ENCODE results near the gene GDF10.

Gene GDF10
- long read RNA-seq: 0 reads

DNA sequence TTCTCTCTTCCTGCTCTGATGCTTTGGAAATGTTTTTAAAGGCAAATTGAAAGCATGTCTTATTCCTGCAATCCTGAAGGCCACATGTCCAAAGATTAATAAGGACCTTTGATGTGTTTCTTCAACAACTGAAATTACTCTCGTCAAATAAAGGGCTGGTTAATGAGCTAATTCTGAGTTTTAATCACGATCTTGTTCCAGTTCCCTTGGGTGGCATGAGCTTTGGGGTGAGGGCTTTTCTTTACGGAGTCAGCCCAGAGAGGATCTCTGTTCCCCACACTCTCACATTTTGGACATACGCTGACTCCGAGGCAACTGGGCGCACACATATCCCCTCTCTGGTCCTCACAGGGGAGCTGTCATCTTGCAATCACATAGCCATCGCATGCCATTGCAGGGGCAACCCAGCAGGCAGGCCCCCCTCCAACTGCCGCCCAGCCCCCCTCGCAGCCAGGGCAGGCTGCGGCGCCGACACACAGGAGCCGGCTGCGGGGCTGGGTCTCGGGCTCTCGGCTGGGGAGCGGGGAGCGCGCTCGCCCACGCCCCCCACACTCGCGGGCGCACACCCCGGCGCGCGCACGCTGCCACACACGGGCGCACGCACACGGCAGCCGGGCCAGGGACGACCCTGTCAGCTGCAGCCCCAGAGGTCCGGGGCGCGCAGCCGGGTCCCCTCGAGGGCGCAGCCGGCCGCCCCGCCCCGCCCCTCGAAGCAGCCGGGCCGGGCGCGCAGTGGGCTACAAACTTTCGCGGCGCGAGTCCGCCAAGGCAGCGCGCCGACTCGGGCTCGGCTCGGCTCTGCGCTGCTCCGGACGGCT, at the start of gene GDF10:
TSS of gene GDF10 (plus strand) at position 587 of the 818 bp plus-strand sequence. CDS start 455 bp downstream, outside the sequence.
- TF ChIP-seq SPI1 (IDR thresholded peaks at IDR 0.05; ENCODE audit: borderline replicate concordance, low read depth) (no peak), CTCF (IDR thresholded peaks at IDR 0.05; ENCODE audit: insufficient read depth, low read length) (no peak), POLR2AphosphoS5 (IDR thresholded peaks at IDR 0.05; ENCODE audit: low read depth) (no peak), GABPA (IDR thresholded peaks at IDR 0.05; ENCODE audit: low read depth) (no peak)
- TF ChIP-seq, protein P1, sequence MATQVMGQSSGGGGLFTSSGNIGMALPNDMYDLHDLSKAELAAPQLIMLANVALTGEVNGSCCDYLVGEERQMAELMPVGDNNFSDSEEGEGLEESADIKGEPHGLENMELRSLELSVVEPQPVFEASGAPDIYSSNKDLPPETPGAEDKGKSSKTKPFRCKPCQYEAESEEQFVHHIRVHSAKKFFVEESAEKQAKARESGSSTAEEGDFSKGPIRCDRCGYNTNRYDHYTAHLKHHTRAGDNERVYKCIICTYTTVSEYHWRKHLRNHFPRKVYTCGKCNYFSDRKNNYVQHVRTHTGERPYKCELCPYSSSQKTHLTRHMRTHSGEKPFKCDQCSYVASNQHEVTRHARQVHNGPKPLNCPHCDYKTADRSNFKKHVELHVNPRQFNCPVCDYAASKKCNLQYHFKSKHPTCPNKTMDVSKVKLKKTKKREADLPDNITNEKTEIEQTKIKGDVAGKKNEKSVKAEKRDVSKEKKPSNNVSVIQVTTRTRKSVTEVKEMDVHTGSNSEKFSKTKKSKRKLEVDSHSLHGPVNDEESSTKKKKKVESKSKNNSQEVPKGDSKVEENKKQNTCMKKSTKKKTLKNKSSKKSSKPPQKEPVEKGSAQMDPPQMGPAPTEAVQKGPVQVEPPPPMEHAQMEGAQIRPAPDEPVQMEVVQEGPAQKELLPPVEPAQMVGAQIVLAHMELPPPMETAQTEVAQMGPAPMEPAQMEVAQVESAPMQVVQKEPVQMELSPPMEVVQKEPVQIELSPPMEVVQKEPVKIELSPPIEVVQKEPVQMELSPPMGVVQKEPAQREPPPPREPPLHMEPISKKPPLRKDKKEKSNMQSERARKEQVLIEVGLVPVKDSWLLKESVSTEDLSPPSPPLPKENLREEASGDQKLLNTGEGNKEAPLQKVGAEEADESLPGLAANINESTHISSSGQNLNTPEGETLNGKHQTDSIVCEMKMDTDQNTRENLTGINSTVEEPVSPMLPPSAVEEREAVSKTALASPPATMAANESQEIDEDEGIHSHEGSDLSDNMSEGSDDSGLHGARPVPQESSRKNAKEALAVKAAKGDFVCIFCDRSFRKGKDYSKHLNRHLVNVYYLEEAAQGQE (IDR thresholded peaks at IDR 0.05; ENCODE audit: insufficient replicate concordance, low read depth): no peak
- no peak for DNase-seq (ENCODE audit: low read depth in 1 of 2, low spot score in 1 of 2)
- Histone ChIP-seq H3K27me3 (ENCODE audit: insufficient read depth, poor library complexity, severe bottlenecking) (peaks cover 39% of the 10 kb centered on the region), H3K4me3 (replicated peaks; ENCODE audit: insufficient read depth, low read length) (no peak within 1 kb of the TSS), H3K27ac (replicated peaks) (no peak within 1 kb of the TSS)

- H3K27me3 ChIP-seq (ENCODE audit: insufficient read depth, poor library complexity, severe bottlenecking): no peaks in the 10 kb centered on the region
- no peak overlapping the region for H3K27ac ChIP-seq (replicated peaks)
- TF ChIP-seq POLR2AphosphoS5 (IDR thresholded peaks at IDR 0.05; ENCODE audit: low read depth): no peak
- no peak for TF ChIP-seq GABPA (IDR thresholded peaks at IDR 0.05; ENCODE audit: low read depth)
- TF ChIP-seq, protein P1 (IDR thresholded peaks at IDR 0.05; ENCODE audit: insufficient replicate concordance, low read depth): no peak
- no peak for TF ChIP-seq CTCF (IDR thresholded peaks at IDR 0.05; ENCODE audit: insufficient read depth, low read length)
- no peak for TF ChIP-seq SPI1 (IDR thresholded peaks at IDR 0.05; ENCODE audit: borderline replicate concordance, low read depth)
- DNase-seq (ENCODE audit: low read depth in 1 of 2, low spot score in 1 of 2): no peak
- H3K4me3 ChIP-seq (replicated peaks; ENCODE audit: insufficient read depth, low read length): no peak overlapping the region
These were observed 47.8 kb upstream of the GDF10 start for GRCh38 chr10:47252093-47252780.

- Histone ChIP-seq H3K4me3 (replicated peaks; ENCODE audit: insufficient read depth, low read length) (no peak overlapping the region), H3K27ac (replicated peaks) (no peak overlapping the region), H3K27me3 (ENCODE audit: insufficient read depth, poor library complexity, severe bottlenecking) (no peaks in the 10 kb centered on the region)
- no peak for DNase-seq (ENCODE audit: low read depth in 1 of 2, low spot score in 1 of 2)
- TF ChIP-seq SPI1 (IDR thresholded peaks at IDR 0.05; ENCODE audit: borderline replicate concordance, low read depth) (no peak), POLR2AphosphoS5 (IDR thresholded peaks at IDR 0.05; ENCODE audit: low read depth) (no peak), GABPA (IDR thresholded peaks at IDR 0.05; ENCODE audit: low read depth) (no peak), CTCF (IDR thresholded peaks at IDR 0.05; ENCODE audit: insufficient read depth, low read length) (no peak)
- TF ChIP-seq, protein P1 (IDR thresholded peaks at IDR 0.05; ENCODE audit: insufficient replicate concordance, low read depth): no peak
These were observed 46.9 kb upstream of the GDF10 start for GRCh38 chr10:47253030-47253637.

All from HL-60 (cell line).